ENCODE data around the gene ATRNL1. TPM values are rescaled to one million over a fixed set of nuclear protein-coding genes. Genes with fewer than 3 reads are reported as not detected.
A peak's percentile ranks its signal among the peaks of the same experiment; 100 is the strongest.

The ATRNL1 gene
- 7.7 TPM for polyA plus RNA-seq (2013, experiment 1 of 2)
- polyA plus RNA-seq (2013, experiment 2 of 2) = 10.5 TPM

GRCh38 chr10:115093286-115093775 is at the start of gene ATRNL1:
Gene ATRNL1 (plus strand): TSS chr10:115093365. CDS start chr10:115093751, 386 bp downstream.
- H3K4me1 ChIP-seq (ENCODE audit: control insufficient read depth, insufficient read depth, low read length, poor library complexity, severe bottlenecking) = peaks cover 3% of the 10 kb centered on the region
- peak within 1 kb of the TSS; percentile 93 for H3K27ac ChIP-seq (ENCODE audit: low read depth, low read length, severe bottlenecking)
- no peaks in the 10 kb centered on the region for H3K9me3 ChIP-seq (ENCODE audit: control insufficient read depth, low read length)
- H3K4me3 ChIP-seq (ENCODE audit: extremely low read depth, insufficient read depth, low read length, poor library complexity, severe bottlenecking) = peak within 1 kb of the TSS; percentile 81
- no peaks in the 10 kb centered on the region for H3K36me3 ChIP-seq (ENCODE audit: control insufficient read depth, insufficient read depth, low read length)
- WGBS, 2 experiments (ENCODE audit: insufficient coverage in 2 of 2) = 0 to 2% methylated on average over 22 to 40 of the region's 70 CpGs

GRCh38 chr10:115043719-115044118 is 49.4 kb upstream of the ATRNL1 start:
- Histone ChIP-seq H3K4me3 (ENCODE audit: extremely low read depth, insufficient read depth, low read length, poor library complexity, severe bottlenecking) (no peak overlapping the region), H3K36me3 (ENCODE audit: control insufficient read depth, insufficient read depth, low read length) (no peaks in the 10 kb centered on the region), H3K9me3 (ENCODE audit: control insufficient read depth, low read length) (no peaks in the 10 kb centered on the region), H3K4me1 (ENCODE audit: control insufficient read depth, insufficient read depth, low read length, poor library complexity, severe bottlenecking) (no peaks in the 10 kb centered on the region), H3K27ac (ENCODE audit: low read depth, low read length, severe bottlenecking) (no peak overlapping the region)
- WGBS, 2 experiments (ENCODE audit: insufficient coverage in 2 of 2) = 100% methylated on average over 2 of the region's 4 CpGs; no CpG with 5 or more reads in 1 of the 2 experiments

- no peak overlapping the region for H3K4me3 ChIP-seq (ENCODE audit: extremely low read depth, insufficient read depth, low read length, poor library complexity, severe bottlenecking)
- H3K4me1 ChIP-seq (ENCODE audit: control insufficient read depth, insufficient read depth, low read length, poor library complexity, severe bottlenecking) = peaks cover 4% of the 10 kb centered on the region
- no peaks in the 10 kb centered on the region for H3K36me3 ChIP-seq (ENCODE audit: control insufficient read depth, insufficient read depth, low read length)
- H3K9me3 ChIP-seq (ENCODE audit: control insufficient read depth, low read length) = no peaks in the 10 kb centered on the region
- no CpG with 5 or more reads among the region's 1 CpG for WGBS, 2 experiments (ENCODE audit: insufficient coverage in 2 of 2)
- H3K27ac ChIP-seq (ENCODE audit: low read depth, low read length, severe bottlenecking) = no peak overlapping the region
Measured at GRCh38 chr10:115044891-115045290, 48.3 kb upstream of the ATRNL1 start.

- Histone ChIP-seq H3K9me3 (ENCODE audit: control insufficient read depth, low read length) (no peaks in the 10 kb centered on the region), H3K27ac (ENCODE audit: low read depth, low read length, severe bottlenecking) (no peak overlapping the region), H3K4me3 (ENCODE audit: extremely low read depth, insufficient read depth, low read length, poor library complexity, severe bottlenecking) (no peak overlapping the region), H3K4me1 (ENCODE audit: control insufficient read depth, insufficient read depth, low read length, poor library complexity, severe bottlenecking) (peaks cover 8% of the 10 kb centered on the region), H3K36me3 (ENCODE audit: control insufficient read depth, insufficient read depth, low read length) (no peaks in the 10 kb centered on the region)
- WGBS, 2 experiments (ENCODE audit: insufficient coverage in 2 of 2) = no CpG with 5 or more reads among the region's 1 CpG
Measured at GRCh38 chr10:115045499-115045898, 47.7 kb upstream of the ATRNL1 start.

- H3K9me3 ChIP-seq (ENCODE audit: control insufficient read depth, low read length) = no peaks in the 10 kb centered on the region
- H3K27ac ChIP-seq (ENCODE audit: low read depth, low read length, severe bottlenecking) = no peak overlapping the region
- H3K4me1 ChIP-seq (ENCODE audit: control insufficient read depth, insufficient read depth, low read length, poor library complexity, severe bottlenecking) = peaks cover 15% of the 10 kb centered on the region
- H3K36me3 ChIP-seq (ENCODE audit: control insufficient read depth, insufficient read depth, low read length) = no peaks in the 10 kb centered on the region
- 100% methylated on average over 1 of the region's 1 CpG for WGBS, 2 experiments (ENCODE audit: insufficient coverage in 2 of 2)
- H3K4me3 ChIP-seq (ENCODE audit: extremely low read depth, insufficient read depth, low read length, poor library complexity, severe bottlenecking) = no peak overlapping the region
Measured at GRCh38 chr10:115046686-115047236, 46.4 kb upstream of the ATRNL1 start.

- Histone ChIP-seq H3K27ac (ENCODE audit: low read depth, low read length, severe bottlenecking) (no peak overlapping the region), H3K4me3 (ENCODE audit: extremely low read depth, insufficient read depth, low read length, poor library complexity, severe bottlenecking) (no peak overlapping the region), H3K9me3 (ENCODE audit: control insufficient read depth, low read length) (no peaks in the 10 kb centered on the region), H3K4me1 (ENCODE audit: control insufficient read depth, insufficient read depth, low read length, poor library complexity, severe bottlenecking) (peaks cover 15% of the 10 kb centered on the region), H3K36me3 (ENCODE audit: control insufficient read depth, insufficient read depth, low read length) (no peaks in the 10 kb centered on the region)
Measured at GRCh38 chr10:115047705-115048104, 45.5 kb upstream of the ATRNL1 start.

- Histone ChIP-seq H3K4me1 (ENCODE audit: control insufficient read depth, insufficient read depth, low read length, poor library complexity, severe bottlenecking) (peaks cover 15% of the 10 kb centered on the region), H3K4me3 (ENCODE audit: extremely low read depth, insufficient read depth, low read length, poor library complexity, severe bottlenecking) (no peak overlapping the region), H3K27ac (ENCODE audit: low read depth, low read length, severe bottlenecking) (no peak overlapping the region), H3K36me3 (ENCODE audit: control insufficient read depth, insufficient read depth, low read length) (no peaks in the 10 kb centered on the region), H3K9me3 (ENCODE audit: control insufficient read depth, low read length) (no peaks in the 10 kb centered on the region)
- WGBS, 2 experiments (ENCODE audit: insufficient coverage in 2 of 2) = 70 to 77% methylated on average over 3 to 4 of the region's 6 CpGs
Measured at GRCh38 chr10:115049318-115049717, 43.8 kb upstream of the ATRNL1 start.

- H3K4me1 ChIP-seq (ENCODE audit: control insufficient read depth, insufficient read depth, low read length, poor library complexity, severe bottlenecking) = peaks cover 15% of the 10 kb centered on the region
- H3K27ac ChIP-seq (ENCODE audit: low read depth, low read length, severe bottlenecking) = peak overlapping the region; percentile 57
- H3K4me3 ChIP-seq (ENCODE audit: extremely low read depth, insufficient read depth, low read length, poor library complexity, severe bottlenecking) = no peak overlapping the region
- H3K9me3 ChIP-seq (ENCODE audit: control insufficient read depth, low read length) = no peaks in the 10 kb centered on the region
- WGBS, 2 experiments (ENCODE audit: insufficient coverage in 2 of 2) = no CpG with 5 or more reads among the region's 3 CpGs
- H3K36me3 ChIP-seq (ENCODE audit: control insufficient read depth, insufficient read depth, low read length) = no peaks in the 10 kb centered on the region
Measured at GRCh38 chr10:115049960-115050359, 43.2 kb upstream of the ATRNL1 start.

GRCh38 chr10:115050375-115051010 is 42.7 kb upstream of the ATRNL1 start:
- peak overlapping the region; percentile 57 for H3K27ac ChIP-seq (ENCODE audit: low read depth, low read length, severe bottlenecking)
- peaks cover 15% of the 10 kb centered on the region for H3K4me1 ChIP-seq (ENCODE audit: control insufficient read depth, insufficient read depth, low read length, poor library complexity, severe bottlenecking)
- no peak overlapping the region for H3K4me3 ChIP-seq (ENCODE audit: extremely low read depth, insufficient read depth, low read length, poor library complexity, severe bottlenecking)
- no peaks in the 10 kb centered on the region for H3K9me3 ChIP-seq (ENCODE audit: control insufficient read depth, low read length)
- 88 to 94% methylated on average over 2 of the region's 3 CpGs for WGBS, 2 experiments (ENCODE audit: insufficient coverage in 2 of 2)
- no peaks in the 10 kb centered on the region for H3K36me3 ChIP-seq (ENCODE audit: control insufficient read depth, insufficient read depth, low read length)

- peaks cover 15% of the 10 kb centered on the region for H3K4me1 ChIP-seq (ENCODE audit: control insufficient read depth, insufficient read depth, low read length, poor library complexity, severe bottlenecking)
- H3K27ac ChIP-seq (ENCODE audit: low read depth, low read length, severe bottlenecking) = no peak overlapping the region
- H3K36me3 ChIP-seq (ENCODE audit: control insufficient read depth, insufficient read depth, low read length) = no peaks in the 10 kb centered on the region
- H3K9me3 ChIP-seq (ENCODE audit: control insufficient read depth, low read length) = no peaks in the 10 kb centered on the region
- WGBS, 2 experiments (ENCODE audit: insufficient coverage in 2 of 2) = 92 to 100% methylated on average over 1 of the region's 2 CpGs
- no peak overlapping the region for H3K4me3 ChIP-seq (ENCODE audit: extremely low read depth, insufficient read depth, low read length, poor library complexity, severe bottlenecking)
Measured at GRCh38 chr10:115051216-115051615, 41.9 kb upstream of the ATRNL1 start.

GRCh38 chr10:115052226-115052625 is 40.9 kb upstream of the ATRNL1 start:
- H3K27ac ChIP-seq (ENCODE audit: low read depth, low read length, severe bottlenecking) = no peak overlapping the region
- 100% methylated on average over 1 to 2 of the region's 3 CpGs for WGBS, 2 experiments (ENCODE audit: insufficient coverage in 2 of 2)
- no peaks in the 10 kb centered on the region for H3K9me3 ChIP-seq (ENCODE audit: control insufficient read depth, low read length)
- H3K36me3 ChIP-seq (ENCODE audit: control insufficient read depth, insufficient read depth, low read length) = no peaks in the 10 kb centered on the region
- H3K4me3 ChIP-seq (ENCODE audit: extremely low read depth, insufficient read depth, low read length, poor library complexity, severe bottlenecking) = no peak overlapping the region
- peaks cover 15% of the 10 kb centered on the region for H3K4me1 ChIP-seq (ENCODE audit: control insufficient read depth, insufficient read depth, low read length, poor library complexity, severe bottlenecking)

Data from mesodermal cell (in vitro differentiated cells).